ENCODE data around the gene SLC44A5. TPM values are rescaled to one million over a fixed set of nuclear protein-coding genes. Genes with fewer than 3 reads are reported as not detected.

The SLC44A5 gene
- total RNA-seq, 4 donors from 2014 or later, result 0.27 to 1.1 (median 0.42) TPM

- WGBS, 2 donors (ENCODE audit: low coverage in 1 of 2), result 51 to 52% methylated on average over 4 of the region's 4 CpGs
- no peak for ATAC-seq
- Histone ChIP-seq H3K27ac (no peak overlapping the region), H3K9me3 (no peaks in the 10 kb centered on the region), H3K27me3 (no peaks in the 10 kb centered on the region), H3K36me3 (no peaks in the 10 kb centered on the region), H3K4me3 (no peak overlapping the region), H3K4me1 (no peaks in the 10 kb centered on the region)
- TF ChIP-seq POLR2A (IDR thresholded peaks at IDR 0.05), result no peak
- TF ChIP-seq EP300 (IDR thresholded peaks at IDR 0.05), result no peak
- TF ChIP-seq POLR2AphosphoS5 (IDR thresholded peaks at IDR 0.05), result no peak
- TF ChIP-seq, protein P1, sequence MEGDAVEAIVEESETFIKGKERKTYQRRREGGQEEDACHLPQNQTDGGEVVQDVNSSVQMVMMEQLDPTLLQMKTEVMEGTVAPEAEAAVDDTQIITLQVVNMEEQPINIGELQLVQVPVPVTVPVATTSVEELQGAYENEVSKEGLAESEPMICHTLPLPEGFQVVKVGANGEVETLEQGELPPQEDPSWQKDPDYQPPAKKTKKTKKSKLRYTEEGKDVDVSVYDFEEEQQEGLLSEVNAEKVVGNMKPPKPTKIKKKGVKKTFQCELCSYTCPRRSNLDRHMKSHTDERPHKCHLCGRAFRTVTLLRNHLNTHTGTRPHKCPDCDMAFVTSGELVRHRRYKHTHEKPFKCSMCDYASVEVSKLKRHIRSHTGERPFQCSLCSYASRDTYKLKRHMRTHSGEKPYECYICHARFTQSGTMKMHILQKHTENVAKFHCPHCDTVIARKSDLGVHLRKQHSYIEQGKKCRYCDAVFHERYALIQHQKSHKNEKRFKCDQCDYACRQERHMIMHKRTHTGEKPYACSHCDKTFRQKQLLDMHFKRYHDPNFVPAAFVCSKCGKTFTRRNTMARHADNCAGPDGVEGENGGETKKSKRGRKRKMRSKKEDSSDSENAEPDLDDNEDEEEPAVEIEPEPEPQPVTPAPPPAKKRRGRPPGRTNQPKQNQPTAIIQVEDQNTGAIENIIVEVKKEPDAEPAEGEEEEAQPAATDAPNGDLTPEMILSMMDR (IDR thresholded peaks at IDR 0.05), result no peak
These were observed 282.2 kb downstream of the SLC44A5 start for GRCh38 chr1:75328691-75329090.

DNA sequence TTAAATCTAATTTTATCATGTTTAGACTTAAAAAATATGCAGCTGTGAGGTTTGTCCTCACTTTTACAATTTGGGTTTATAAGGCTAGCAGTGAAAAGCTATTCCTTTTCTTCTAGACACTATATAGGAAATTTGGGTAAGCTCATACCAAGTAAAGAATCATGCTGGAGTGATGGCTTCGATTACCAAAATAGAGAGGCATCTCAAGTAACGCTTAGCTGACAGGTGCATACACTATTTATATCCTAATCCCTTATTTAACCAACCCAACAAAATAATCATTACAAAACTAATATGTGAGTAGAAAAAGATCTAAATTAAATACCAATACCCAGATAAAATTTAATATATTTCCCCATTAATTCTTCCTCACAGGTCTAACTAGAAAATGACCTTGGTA, 283.5 kb downstream of the SLC44A5 start:
- Histone ChIP-seq H3K9me3 (no peaks in the 10 kb centered on the region), H3K4me1 (no peaks in the 10 kb centered on the region), H3K4me3 (no peak overlapping the region), H3K27ac (no peak overlapping the region), H3K36me3 (no peaks in the 10 kb centered on the region), H3K27me3 (no peaks in the 10 kb centered on the region)
- no peak for ATAC-seq
- 81 to 96% methylated on average over 2 of the region's 2 CpGs for WGBS, 2 donors (ENCODE audit: low coverage in 1 of 2)
- TF ChIP-seq EP300 (IDR thresholded peaks at IDR 0.05), result no peak

GRCh38 chr1:75317976-75318375, 292.9 kb downstream of the SLC44A5 start:
- no peak for ATAC-seq
- TF ChIP-seq POLR2A (IDR thresholded peaks at IDR 0.05) (no peak), EP300 (IDR thresholded peaks at IDR 0.05) (no peak), POLR2AphosphoS5 (IDR thresholded peaks at IDR 0.05) (no peak)
- TF ChIP-seq, protein P1 (IDR thresholded peaks at IDR 0.05), result no peak
- no peaks in the 10 kb centered on the region for H3K4me1 ChIP-seq
- H3K4me3 ChIP-seq, result no peak overlapping the region
- H3K9me3 ChIP-seq, result peaks cover 0 to 9% (median 0%) of the 10 kb centered on the region in 3 donors
- H3K27me3 ChIP-seq, result no peaks in the 10 kb centered on the region
- 70 to 81% methylated on average over 3 to 4 of the region's 4 CpGs for WGBS, 2 donors (ENCODE audit: low coverage in 1 of 2)
- H3K36me3 ChIP-seq, result no peaks in the 10 kb centered on the region
- no peak overlapping the region for H3K27ac ChIP-seq

- no peak for ATAC-seq
- Histone ChIP-seq H3K4me1 (no peaks in the 10 kb centered on the region), H3K27me3 (no peaks in the 10 kb centered on the region), H3K4me3 (no peak overlapping the region), H3K36me3 (no peaks in the 10 kb centered on the region), H3K27ac (no peak overlapping the region), H3K9me3 (peaks cover 0 to 7% (median 0%) of the 10 kb centered on the region in 3 donors)
- TF ChIP-seq, protein P1 (IDR thresholded peaks at IDR 0.05), result no peak
- TF ChIP-seq EP300 (IDR thresholded peaks at IDR 0.05) (no peak), POLR2AphosphoS5 (IDR thresholded peaks at IDR 0.05) (no peak), POLR2A (IDR thresholded peaks at IDR 0.05) (no peak)
- 57 to 64% methylated on average over 1 of the region's 1 CpG for WGBS, 2 donors (ENCODE audit: low coverage in 1 of 2)
These were observed 294.7 kb downstream of the SLC44A5 start for GRCh38 chr1:75316230-75316629.

GRCh38 chr1:75312620-75313019, 298.3 kb downstream of the SLC44A5 start:
- Histone ChIP-seq H3K36me3 (no peaks in the 10 kb centered on the region), H3K27me3 (no peaks in the 10 kb centered on the region), H3K9me3 (no peaks in the 10 kb centered on the region), H3K4me1 (no peaks in the 10 kb centered on the region), H3K4me3 (no peak overlapping the region), H3K27ac (no peak overlapping the region)
- TF ChIP-seq POLR2AphosphoS5 (IDR thresholded peaks at IDR 0.05) (no peak), EP300 (IDR thresholded peaks at IDR 0.05) (no peak), POLR2A (IDR thresholded peaks at IDR 0.05) (no peak)
- TF ChIP-seq, protein P1 (IDR thresholded peaks at IDR 0.05), result no peak
- ATAC-seq, result no peak
- WGBS, 2 donors (ENCODE audit: low coverage in 1 of 2), result 85 to 94% methylated on average over 2 of the region's 2 CpGs
